ENCODE results near the gene OR13C5.

DNA sequence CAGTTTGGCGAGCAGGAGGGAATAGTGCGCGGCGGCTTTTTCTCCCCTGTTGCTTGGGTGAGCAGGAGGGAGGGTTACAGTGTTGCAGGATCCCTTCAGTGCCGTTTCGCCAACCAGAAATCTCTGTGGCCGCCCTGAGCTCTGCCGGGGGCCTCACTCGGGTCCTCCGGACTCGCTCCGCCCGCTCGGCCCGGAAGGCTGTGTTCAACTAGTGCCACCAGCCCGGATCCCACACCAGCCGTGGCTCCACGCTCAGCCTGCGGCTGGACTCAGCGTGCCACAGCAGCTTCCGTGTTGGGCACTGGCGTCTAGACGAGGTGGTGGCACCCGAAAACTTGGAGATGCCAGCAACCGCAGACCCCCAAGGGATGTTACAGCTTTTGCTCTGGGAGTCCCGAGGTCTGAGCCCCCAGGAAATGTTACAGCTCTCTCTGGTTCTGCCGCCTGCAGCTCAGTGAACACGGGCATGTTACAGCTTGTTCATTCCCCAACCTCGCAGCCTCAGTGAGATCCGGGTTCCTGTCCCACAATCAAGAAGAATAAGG lies 34.8 kb upstream of the OR13C5 start:
- TF ChIP-seq EZH2 (IDR thresholded peaks at IDR 0.05; ENCODE audit: insufficient read depth, poor library complexity, severe bottlenecking) (no peak), EZH2phosphoT487 (IDR thresholded peaks at IDR 0.05; ENCODE audit: insufficient read depth, low read depth) (no peak)
